Activated T-helper 1 cell treated with Interleukin-2 at 50 U/mL for 16 hours (primary cell): ENCODE data around the gene CCDC142.

Source experiments
- DNase-seq: peaks from one replicate; pipeline ENCODE4 v3.0.0-alpha.2; 2020; ENCODE audit warnings: low read depth

The CCDC142 gene, protein sequence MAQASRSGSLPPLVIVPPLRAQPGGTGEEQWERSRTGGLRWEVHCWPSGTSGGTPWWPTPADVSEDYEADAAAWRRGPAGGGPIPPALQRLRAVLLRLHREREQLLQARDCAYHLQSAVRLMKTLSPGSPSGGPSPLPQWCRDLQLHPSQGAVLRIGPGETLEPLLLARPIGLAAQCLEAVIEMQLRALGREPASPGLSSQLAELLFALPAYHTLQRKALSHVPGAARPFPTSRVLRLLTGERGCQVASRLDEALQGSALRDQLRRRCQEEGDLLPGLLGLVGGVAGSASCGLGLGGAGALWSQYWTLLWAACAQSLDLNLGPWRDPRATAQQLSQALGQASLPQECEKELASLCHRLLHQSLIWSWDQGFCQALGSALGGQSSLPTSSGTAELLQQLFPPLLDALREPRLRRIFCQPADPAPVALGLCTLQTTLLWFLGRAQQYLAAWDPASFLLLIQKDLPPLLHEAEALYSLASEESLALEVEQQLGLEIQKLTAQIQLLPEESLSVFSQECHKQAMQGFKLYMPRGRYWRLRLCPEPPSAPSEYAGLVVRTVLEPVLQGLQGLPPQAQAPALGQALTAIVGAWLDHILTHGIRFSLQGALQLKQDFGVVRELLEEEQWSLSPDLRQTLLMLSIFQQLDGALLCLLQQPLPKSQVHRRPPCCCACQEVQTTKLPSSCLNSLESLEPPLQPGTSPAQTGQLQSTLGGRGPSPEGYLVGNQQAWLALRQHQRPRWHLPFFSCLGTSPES

DNA sequence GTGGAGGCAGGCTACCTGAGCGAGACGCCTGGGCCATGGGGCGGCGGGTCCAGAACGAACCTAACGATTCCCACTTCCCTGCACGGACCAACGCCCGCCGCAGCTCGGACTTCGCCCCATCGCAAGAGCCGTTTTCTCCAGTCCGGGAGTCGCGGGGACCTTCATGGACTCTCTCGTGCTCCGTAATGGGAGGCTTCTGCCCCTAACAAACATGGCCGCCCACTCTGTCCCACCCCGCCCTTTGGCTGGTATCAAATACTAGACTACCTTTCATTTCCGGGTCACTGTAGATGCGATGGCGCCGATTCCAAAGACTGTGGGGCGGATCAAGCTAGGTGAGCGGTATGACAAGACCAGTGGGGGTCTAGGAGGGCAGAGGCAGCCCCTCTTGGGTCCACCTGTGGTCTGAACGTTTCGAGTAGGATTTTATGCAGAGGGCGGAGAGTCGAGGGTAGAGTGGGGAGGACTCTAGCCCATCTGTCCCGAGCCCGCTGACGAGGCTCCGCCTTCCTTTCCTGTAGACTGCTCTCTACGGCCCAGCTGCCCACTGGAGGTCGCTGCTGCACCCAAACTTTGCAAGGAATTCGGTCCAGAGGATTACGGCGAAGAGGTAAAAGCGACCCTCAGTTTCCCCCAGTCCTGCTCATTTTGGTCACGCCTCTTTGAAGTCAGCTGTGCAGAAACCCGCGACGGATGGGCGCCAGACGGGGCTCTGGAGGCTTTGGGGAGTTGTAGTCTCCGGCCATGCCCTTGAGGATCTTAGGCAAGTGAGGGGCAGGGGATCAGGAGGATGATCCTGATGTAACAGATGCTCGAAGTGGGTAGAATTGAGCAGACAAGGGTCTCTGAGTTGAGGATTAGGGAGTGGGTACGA is at the start of gene CCDC142, which contains the start of gene TTC31:
Gene CCDC142 (minus strand): TSS at position 198 of the 874 bp plus-strand sequence. CDS start 161 bp downstream, at position 37.
Gene TTC31 (plus strand): TSS at position 281 of the 874 bp plus-strand sequence. CDS start 15 bp downstream, at position 296.
- DNase-seq, result peak; percentile 83

DNA sequence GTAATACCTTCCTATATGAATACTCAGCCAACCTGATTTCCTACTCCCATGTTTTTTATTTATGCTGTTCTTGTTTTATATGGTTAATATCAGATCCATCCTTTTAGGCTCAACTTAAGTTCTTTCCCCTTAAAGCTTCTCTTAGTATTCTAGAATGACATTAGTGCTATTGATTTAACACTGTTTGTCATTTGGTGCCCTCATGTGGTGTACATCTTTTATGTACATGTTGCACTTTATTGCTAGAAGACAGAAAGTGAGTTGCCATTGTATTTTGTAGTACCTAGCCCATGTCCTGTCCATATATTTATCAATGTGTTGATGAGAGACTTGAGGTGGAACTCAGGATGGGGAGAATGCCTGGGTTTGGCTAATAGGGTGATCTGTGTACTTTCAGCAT is 49.4 kb upstream of the CCDC142 start:
- DNase-seq, result no peak

GRCh38 chr2:74531666-74532065 is 48.9 kb upstream of the CCDC142 start:
- no peak for DNase-seq

GRCh38 chr2:74530239-74531187 is 47.7 kb upstream of the CCDC142 start:
- no peak for DNase-seq

GRCh38 chr2:74529357-74530238 is 46.8 kb upstream of the CCDC142 start, which contains the start of the genes AUP1 and HTRA2:
Gene AUP1, minus strand, starts transcription at chr2:74529706. Its CDS starts 77 bp downstream, at chr2:74529629.
Gene HTRA2, plus strand, starts transcription at chr2:74529933. Its CDS starts 74 bp downstream, at chr2:74530007.
- DNase-seq, result peak; percentile 73

- no peak for DNase-seq
Measured at GRCh38 chr2:74528600-74529356, 46.0 kb upstream of the CCDC142 start.

- no peak for DNase-seq
Measured at GRCh38 chr2:74527741-74528140, 44.9 kb upstream of the CCDC142 start.

GRCh38 chr2:74526649-74527230 is 43.9 kb upstream of the CCDC142 start:
- no peak for DNase-seq

GRCh38 chr2:74525717-74526648 is 43.2 kb upstream of the CCDC142 start, which contains the start of gene DQX1:
Gene DQX1, minus strand, starts transcription at chr2:74526231. Its CDS starts 502 bp downstream, at chr2:74525729.
- DNase-seq, result no peak

DNA sequence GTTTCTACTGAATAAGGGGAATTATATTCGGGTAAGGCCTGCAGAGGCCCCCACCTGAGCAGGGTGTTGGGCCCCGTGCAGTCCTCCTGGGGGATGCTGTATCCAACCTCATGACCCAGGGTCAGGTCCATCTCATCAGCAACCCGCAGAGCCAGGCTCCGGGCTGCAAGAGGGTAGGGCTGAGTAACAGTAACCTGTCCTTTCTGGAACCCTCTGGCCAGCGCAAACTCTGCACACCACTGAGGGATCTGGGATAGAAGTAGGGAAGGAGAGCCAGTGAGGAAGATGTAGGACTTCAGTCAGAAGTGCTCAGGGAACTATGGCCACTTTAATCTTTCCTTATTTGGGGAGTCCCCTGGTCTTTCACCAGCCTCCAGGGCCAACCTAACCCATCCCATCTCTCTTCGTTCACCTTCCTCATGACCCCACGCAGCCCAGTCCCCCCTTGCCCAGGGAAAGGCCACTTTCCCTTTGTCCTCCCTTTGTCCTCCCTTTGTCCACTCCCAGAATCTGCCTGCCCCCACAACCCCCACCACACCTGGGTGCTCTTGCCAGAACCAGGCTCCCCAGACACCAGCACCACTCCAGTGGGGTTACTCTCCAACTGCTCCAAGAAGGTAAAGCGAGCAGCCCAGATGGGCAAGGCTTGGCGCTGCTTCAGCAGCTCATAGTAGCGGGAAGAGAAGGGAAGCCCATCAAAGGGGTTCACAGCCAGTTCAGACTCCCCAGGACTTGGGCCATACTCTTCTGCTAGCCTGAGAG is 42.3 kb upstream of the CCDC142 start:
- DNase-seq, result no peak

DNA sequence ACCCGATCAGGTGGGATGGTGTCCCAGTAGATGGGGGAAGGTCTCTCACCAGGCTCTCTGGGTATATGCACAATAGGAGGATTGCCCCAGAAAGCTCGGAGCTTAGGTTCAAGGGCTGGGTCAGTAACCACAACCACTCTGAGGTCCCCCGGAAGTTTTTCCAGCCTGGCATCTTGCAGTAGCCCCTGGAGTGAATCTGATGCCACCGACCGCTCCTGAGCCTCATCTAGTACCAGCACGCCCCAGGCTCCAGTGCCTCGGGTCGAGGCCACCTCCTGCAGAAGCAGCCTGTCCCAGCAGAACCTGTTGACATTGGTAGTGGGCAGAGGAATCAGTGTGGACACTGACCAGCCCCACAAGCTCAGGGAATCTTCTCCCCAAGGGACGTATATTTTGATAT is 41.2 kb upstream of the CCDC142 start:
- DNase-seq, result no peak

DNA sequence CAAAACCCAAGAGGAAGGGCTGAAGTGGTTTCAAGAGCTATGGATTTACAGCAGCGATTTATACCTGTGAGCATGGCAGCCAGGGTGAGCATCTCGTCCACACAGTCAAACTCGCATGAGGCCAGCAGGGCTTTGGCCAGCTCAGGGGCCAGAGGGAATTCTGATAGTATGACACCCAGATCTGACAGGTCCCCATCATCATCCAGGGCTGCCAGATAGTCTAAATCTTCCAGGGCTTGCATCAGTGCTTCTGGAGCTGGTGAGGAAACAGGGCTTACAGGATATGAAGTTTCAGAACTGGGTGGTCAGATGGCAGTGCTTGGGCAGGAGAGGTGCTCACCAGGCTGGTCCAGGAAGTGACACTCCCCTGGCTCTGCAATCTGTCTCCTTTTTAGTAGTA is 39.7 kb upstream of the CCDC142 start:
- DNase-seq, result no peak

DNA sequence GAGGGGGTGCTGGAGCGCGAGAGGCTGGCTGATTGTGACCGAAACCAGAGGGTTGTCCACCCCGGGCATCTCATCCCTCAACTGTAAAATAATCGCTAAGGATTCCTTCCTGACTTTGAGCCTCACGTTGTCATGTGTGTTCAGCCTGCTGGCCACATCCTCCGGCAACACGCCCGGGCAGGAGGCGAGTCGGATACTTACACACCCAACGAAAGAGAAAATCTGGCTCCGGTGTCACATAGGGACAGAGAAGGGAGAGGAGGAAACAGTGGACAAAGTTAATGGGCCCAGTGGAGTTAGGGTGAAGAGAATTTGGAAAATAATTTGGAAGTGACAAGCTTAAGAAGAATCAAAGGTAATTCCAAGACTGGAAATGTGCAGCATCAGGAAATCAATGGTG is 33.9 kb upstream of the CCDC142 start:
- DNase-seq, result no peak

DNA sequence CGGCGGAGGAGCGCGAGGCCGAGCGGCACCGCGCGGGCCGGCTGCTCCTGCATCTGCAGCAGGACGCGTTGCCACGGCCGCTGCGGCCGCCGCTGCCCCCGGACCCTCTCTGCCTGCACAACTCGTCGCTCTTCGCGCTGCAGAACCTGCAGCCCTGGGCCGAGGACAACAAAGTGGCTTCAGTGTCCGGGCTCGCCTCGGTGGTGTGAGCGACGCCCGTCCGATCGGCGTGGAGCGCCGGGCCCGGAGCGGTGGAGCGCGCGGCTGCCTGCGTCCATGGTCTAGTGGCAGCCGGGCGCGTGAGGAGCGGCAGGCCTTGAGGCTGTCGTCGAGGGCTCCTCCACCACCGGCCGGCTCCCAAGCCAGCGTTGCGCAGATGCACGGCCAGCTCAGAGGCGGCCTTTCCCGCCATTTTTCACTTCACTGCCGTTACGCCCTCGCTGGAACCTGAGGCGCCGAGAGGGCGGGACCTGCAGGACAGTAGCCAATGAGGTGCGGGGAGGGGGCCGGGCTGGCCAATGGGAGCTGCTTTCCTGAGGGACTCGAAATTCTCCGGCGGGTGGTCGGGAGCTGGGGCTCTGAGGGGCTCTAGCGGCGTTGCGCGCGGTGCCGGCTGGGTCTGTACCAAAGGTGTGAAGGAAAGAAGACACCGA is 33.3 kb upstream of the CCDC142 start:
- DNase-seq, result peak; percentile 55

DNA sequence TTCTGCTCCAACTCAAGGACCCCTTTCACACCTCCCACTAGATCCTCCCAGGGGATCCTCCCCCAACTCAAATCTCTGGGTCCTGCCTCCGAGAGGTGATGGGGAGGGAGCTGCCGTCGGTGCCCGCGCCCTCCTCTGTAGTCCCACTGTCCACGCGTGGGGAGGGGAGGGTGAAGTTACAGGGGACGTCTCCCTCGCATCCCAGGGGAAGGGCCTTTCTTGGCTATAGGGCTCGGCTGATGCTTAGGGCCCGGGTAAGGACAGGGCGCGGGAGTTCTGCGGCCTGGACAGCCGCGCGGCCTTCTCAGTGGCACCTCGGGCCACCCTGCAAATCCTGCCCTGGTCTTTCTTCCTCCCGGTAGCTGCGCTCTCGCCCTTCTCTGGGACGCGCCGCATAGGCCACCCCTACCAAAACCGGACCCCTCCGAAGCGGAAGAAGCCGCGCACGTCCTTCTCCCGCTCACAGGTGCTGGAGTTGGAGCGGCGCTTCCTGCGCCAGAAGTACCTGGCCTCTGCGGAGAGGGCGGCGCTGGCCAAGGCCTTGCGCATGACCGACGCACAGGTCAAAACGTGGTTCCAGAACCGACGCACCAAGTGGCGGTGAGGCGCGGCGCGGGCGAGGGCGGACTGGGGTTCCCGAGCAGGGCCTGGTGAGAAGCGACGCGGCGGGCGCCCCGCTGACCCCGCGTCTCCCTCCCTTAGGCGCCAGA is 32.6 kb upstream of the CCDC142 start:
- no peak for DNase-seq
